ENCODE data around the gene PDLIM1. TPM values are rescaled to one million over a fixed set of nuclear protein-coding genes. Genes with fewer than 3 reads are reported as not detected.
"Not testable (repeated sequence)": the region's sequence is repeated elsewhere in the genome, so short reads cannot be mapped to it uniquely, and the experiment has no call there.

PDLIM1 gene
- total RNA-seq, 1 donor from 2014 or later: 41.1 TPM

GRCh38 chr10:95202865-95203264 is 87.9 kb downstream of the PDLIM1 start:
- not testable (repeated sequence) for DNase-seq

- DNase-seq: no peak
Observed at GRCh38 chr10:95201736-95202135, 89.1 kb downstream of the PDLIM1 start.

DNA sequence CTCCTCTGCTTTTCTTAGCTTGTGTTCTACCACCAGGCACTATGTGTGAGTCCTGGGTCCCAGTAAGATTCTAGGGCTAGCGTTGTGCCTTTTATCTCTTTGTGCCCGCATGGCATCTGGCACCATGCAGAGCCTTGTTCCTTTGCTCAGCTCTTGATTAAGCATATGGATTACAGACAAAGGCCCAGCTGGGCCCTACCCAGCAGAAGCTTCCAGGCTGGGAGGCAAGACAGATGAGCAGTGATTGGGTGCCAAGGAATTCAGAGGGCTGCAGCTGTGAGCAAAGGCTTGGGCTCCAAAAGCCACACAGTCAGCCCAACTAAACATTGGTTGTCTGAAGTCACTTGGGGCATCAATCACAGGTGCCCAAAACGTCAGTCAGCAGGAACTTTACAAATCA is 94.8 kb downstream of the PDLIM1 start:
- peak; percentile 79 for DNase-seq

DNA sequence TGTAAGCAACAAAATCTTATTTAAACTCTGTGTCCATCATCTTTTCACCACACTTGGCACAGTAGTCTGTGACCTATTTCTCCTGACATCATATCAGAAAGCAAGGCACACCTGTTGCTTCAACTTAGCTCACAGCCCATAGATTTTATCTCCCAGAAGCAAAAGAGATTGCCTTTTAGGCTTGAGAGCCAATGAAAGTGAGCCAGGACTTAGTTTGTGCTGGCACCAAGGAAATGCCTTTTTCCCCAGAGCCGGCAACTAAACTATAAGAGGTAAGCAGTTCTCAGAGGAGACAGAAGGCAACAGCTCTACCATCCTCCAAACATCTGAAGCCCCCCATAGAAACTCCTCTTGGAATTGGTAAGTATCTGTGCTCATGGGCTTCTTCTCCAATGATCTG is 96.9 kb downstream of the PDLIM1 start, which contains the start of gene ACSM6:
ACSM6 (plus strand) TSS at position 295 of the 400 bp plus-strand sequence. CDS start 248 bp downstream, outside the sequence.
- no peak for DNase-seq

- DNase-seq: no peak
Observed at GRCh38 chr10:95188593-95188992, 102.2 kb downstream of the PDLIM1 start.

GRCh38 chr10:95187617-95188016 is 103.2 kb downstream of the PDLIM1 start:
- no peak for DNase-seq

Other genes starting within 250 kb of the PDLIM1 start
- gene CYP2C8, start 221.5 kb downstream of the PDLIM1 start, total RNA-seq: 0.31 TPM
- gene ACSM6, start 96.8 kb downstream of the PDLIM1 start, total RNA-seq: not detected

Measured in tongue (tissue), 2 donors.